Measurements from ENCODE around the gene GALNT6. TPM values are rescaled to one million over a fixed set of nuclear protein-coding genes. Genes with fewer than 3 reads are reported as not detected.

Gene GALNT6
- total RNA-seq, 1 experiment from 2014 or later: 9.8 TPM

- H4K5ac ChIP-seq (ENCODE audit: insufficient read length, low read depth, low read length): no peak overlapping the region
- no peak overlapping the region for H2BK15ac ChIP-seq (ENCODE audit: low read depth, low read length)
- no peak overlapping the region for H2BK12ac ChIP-seq (ENCODE audit: insufficient read length, low read depth, low read length)
- H3K79me2 ChIP-seq (ENCODE audit: insufficient read depth, low read length): no peaks in the 10 kb centered on the region
- no peak overlapping the region for H4K91ac ChIP-seq (ENCODE audit: insufficient read length, low read depth, low read length)
- no CpG with 5 or more reads among the region's 2 CpGs for WGBS (ENCODE audit: extremely low coverage, insufficient read length, low lambda C conversion rate)
- no peak overlapping the region for H3K4me2 ChIP-seq (ENCODE audit: insufficient read depth, insufficient read length, low read length)
- no peak overlapping the region for H3K4ac ChIP-seq (ENCODE audit: low read depth, low read length)
- no peak overlapping the region for H2AK5ac ChIP-seq (ENCODE audit: insufficient read length, low read length)
- no peak overlapping the region for H3K23ac ChIP-seq (ENCODE audit: insufficient read length, low read depth, low read length)
- no peak overlapping the region for H2BK20ac ChIP-seq (ENCODE audit: low read depth, low read length, poor library complexity, severe bottlenecking)
- no peak overlapping the region for H2AFZ ChIP-seq (ENCODE audit: low read length)
- H3K9ac ChIP-seq (ENCODE audit: extremely low read depth, insufficient read length, low read length): no peak overlapping the region
- Mint-ChIP-seq H3K27ac (no peak overlapping the region; a peak in 1 of 7 replicates), H3K9me3 (no peaks in the 10 kb centered on the region), H3K36me3 (ENCODE audit: insufficient read depth in 1 of 3, low read depth in 3 of 3) (peaks cover 5 to 34% (median 29%) of the 10 kb centered on the region in 3 experiments; a peak in 6 of 7 replicates), H3K4me3 (no peak overlapping the region), H3K27me3 (ENCODE audit: low read depth) (no peaks in the 10 kb centered on the region), H3K4me1 (no peaks in the 10 kb centered on the region)
- no peaks in the 10 kb centered on the region for H3K9me3 ChIP-seq (ENCODE audit: control insufficient read depth, low read depth, low read length)
- no peak overlapping the region for H3T11ph ChIP-seq (ENCODE audit: low read length)
- no peak overlapping the region for H3K14ac ChIP-seq (ENCODE audit: insufficient read depth, low read length)
- H3K4me1 ChIP-seq (ENCODE audit: insufficient read depth, low read length): no peaks in the 10 kb centered on the region
- no peak for TF ChIP-seq CTCF (conservative IDR thresholded peaks at IDR 0.05)
- no peak for DNase-seq
- H3K27ac ChIP-seq (ENCODE audit: insufficient read length, low read depth, low read length): no peak overlapping the region
- no peak overlapping the region for H2BK120ac ChIP-seq (ENCODE audit: low read depth, low read length, poor library complexity, severe bottlenecking)
- H3K27me3 ChIP-seq (ENCODE audit: insufficient read depth, low read length): no peaks in the 10 kb centered on the region
- H2BK5ac ChIP-seq (ENCODE audit: insufficient read length, low read length): no peak overlapping the region
- no peak overlapping the region for H3K56ac ChIP-seq (ENCODE audit: insufficient read length, low read depth, low read length)
- H3K79me1 ChIP-seq (ENCODE audit: insufficient read depth, low read depth, low read length, poor library complexity, severe bottlenecking): no peaks in the 10 kb centered on the region
- no peak overlapping the region for H4K8ac ChIP-seq (replicated peaks; ENCODE audit: insufficient read length, low read depth, low read length)
- H4K20me1 ChIP-seq (ENCODE audit: control insufficient read depth, insufficient read depth, insufficient read length): no peaks in the 10 kb centered on the region
- no peak overlapping the region for H3K18ac ChIP-seq (ENCODE audit: insufficient read length, low read depth, low read length)
- H3K23me2 ChIP-seq (ENCODE audit: insufficient read length, low read depth, low read length, poor library complexity, severe bottlenecking): no peaks in the 10 kb centered on the region
Measured at GRCh38 chr12:51360315-51360714, 30.9 kb downstream of the GALNT6 start.

Data from H9 (cell line).